Transverse colon (tissue), 3 donors: ENCODE results near the gene GPATCH3.

ENCODE experiments used
- CTCF ChIP-seq, 5 experiments: fragments of 200-600 bp in 3 of 5; fragments of 450-650 bp in 2 of 5; sonication (generic) in 3 of 5; IDR thresholded peaks; 1 replicate in 2 of 5; 2 replicates in 3 of 5; pipeline ENCODE4 v1.5.1; 2016 to 2017; ENCODE audit warnings: antibody characterized with exemption in 5 of 5, inconsistent platforms in 3 of 5, mild to moderate bottlenecking in 2 of 5, moderate library complexity in 1 of 5
- POLR2A ChIP-seq: fragments of 450-650 bp; IDR thresholded peaks from one replicate; pipeline ENCODE4 v1.6.1; 2016; ENCODE audit warnings: antibody characterized with exemption, mild to moderate bottlenecking, moderate library complexity

GRCh38 chr1:26877326-26877725, 22.9 kb downstream of the GPATCH3 start:
- no peak for TF ChIP-seq CTCF (IDR thresholded peaks at IDR 0.05)
- no peak for TF ChIP-seq POLR2A
